GM12872 (cell line): ENCODE data around the gene ECSCR.

Source experiments
- TF ChIP-seq, protein P1 (sequence below): IDR thresholded peaks from 3 replicates; pipeline ENCODE4 v1.5.1; 2011; ENCODE audit warnings: low read depth, mild to moderate bottlenecking, low read length, moderate library complexity; ENCODE audit not compliant: insufficient read depth

ECSCR gene

DNA sequence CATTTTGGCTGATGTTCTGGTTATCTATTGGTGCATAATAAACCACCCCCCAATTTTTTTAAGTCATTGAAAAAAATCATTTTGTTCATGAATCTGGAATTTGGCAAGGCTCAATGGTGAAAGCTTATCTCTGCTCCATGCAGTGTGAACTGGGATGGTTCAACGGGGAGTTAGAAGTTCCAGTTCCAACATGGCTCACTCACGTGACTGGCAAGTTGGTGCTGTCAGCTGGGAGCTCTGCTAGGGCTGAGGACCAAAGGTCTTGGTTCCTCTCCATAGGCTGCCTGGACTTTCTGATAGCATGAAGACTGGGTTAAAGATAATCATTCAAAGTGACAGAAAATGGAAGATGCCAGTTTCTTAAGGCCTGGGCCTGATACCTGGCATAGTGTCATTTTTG lies 55.6 kb downstream of the ECSCR start:
- TF ChIP-seq, protein P1, sequence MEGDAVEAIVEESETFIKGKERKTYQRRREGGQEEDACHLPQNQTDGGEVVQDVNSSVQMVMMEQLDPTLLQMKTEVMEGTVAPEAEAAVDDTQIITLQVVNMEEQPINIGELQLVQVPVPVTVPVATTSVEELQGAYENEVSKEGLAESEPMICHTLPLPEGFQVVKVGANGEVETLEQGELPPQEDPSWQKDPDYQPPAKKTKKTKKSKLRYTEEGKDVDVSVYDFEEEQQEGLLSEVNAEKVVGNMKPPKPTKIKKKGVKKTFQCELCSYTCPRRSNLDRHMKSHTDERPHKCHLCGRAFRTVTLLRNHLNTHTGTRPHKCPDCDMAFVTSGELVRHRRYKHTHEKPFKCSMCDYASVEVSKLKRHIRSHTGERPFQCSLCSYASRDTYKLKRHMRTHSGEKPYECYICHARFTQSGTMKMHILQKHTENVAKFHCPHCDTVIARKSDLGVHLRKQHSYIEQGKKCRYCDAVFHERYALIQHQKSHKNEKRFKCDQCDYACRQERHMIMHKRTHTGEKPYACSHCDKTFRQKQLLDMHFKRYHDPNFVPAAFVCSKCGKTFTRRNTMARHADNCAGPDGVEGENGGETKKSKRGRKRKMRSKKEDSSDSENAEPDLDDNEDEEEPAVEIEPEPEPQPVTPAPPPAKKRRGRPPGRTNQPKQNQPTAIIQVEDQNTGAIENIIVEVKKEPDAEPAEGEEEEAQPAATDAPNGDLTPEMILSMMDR: no peak

DNA sequence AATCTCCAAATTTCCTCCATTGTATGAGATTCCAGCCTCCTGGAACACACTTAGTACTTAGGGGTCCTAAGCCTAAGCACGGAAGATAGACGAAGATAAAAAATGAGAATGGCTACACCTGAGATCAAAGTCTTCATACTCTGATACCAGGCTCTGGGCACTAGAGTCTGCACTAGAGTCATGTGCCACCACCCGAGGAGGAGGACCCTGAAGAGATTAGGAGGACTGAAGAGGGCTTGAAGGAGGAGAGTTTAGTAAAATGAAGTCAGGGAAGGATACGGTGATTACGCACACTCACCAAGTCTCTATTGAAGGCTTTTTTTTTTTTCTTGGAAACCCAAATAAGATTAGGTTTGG lies 58.1 kb downstream of the ECSCR start:
- TF ChIP-seq, protein P1: no peak

DNA sequence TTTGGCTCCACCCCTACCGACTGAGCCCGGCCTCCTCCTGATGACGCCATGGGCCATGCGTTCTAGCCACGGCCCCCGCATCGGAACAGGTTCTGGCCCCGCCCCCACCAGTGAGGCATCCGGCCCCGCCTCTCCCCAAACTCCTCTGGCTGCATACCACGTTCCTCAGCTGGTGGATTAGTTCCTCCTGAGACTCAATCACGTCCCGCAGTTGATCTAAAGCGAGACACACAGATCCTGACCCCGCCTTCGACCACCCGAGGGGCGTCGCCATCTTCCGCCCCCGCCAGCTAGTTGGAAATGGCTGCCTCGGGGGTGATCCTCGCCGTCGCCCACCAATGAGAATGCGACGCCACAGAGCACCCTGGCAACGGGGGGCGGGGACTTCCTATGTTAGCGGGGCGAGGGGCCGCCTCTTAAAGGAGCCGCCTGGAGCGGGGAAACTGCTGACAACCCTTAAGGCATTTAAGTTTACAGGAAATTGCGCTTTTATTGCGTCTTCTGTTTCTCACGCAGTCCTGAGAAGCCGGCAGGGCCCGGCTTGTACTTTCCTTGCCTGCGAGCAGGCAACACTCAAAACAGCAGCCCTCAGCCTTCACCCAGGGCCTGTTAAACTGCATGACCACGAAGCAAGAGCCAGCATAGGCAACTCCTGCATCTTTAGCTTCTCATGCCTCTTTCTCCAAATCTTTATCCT lies 58.6 kb downstream of the ECSCR start, which contains the start of gene SPATA24:
Gene SPATA24 (minus strand): TSS at position 303 of the 697 bp plus-strand sequence. CDS start 29 bp downstream, at position 274.
- TF ChIP-seq, protein P1: no peak

DNA sequence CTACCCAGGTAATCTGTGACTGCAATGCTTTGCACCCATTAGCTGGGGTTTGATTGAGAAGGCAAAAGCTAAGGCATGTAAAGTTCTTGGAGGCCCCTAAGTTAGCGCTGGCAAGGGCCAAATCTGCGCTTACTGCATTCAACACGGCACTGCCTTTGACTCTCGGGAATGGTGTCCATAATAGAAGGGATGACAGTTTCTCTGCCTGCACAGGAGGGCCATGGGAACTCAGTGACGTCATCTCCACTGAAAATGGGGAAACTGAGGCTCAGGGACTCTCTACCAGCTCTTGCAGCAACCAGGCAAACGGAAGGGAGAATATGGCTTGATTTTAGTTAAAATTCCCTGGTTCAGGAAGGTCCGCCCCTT lies 59.1 kb downstream of the ECSCR start:
- TF ChIP-seq, protein P1: no peak

DNA sequence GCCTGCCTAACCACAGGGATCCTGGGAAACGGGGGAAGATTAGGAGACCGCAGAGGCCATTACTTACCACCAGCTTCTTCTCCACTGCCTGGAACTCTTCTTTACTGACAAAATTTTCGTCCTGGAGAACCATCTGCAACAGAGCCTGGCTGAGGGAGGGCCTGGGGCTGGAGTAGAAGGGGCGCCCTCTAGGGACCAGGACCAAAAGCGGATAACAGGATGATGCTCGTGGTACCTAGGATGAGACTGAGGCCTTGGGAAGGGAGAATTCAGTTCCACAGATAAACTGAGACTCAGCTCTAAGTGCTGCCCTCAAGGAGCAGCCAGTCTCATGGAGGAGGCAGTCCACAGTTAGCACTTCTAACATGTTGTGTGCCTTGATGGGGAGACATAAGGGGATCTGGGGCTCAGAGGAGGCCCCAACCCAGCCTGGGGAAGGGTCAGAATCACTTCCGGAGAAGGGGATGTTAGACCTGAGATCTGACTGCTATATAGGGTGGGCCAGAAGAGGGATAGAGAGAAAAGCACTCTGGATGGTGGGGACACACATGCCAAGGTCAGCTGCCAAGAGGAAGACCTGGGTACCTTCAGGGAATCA lies 59.9 kb downstream of the ECSCR start:
- TF ChIP-seq, protein P1: peak; percentile 69

DNA sequence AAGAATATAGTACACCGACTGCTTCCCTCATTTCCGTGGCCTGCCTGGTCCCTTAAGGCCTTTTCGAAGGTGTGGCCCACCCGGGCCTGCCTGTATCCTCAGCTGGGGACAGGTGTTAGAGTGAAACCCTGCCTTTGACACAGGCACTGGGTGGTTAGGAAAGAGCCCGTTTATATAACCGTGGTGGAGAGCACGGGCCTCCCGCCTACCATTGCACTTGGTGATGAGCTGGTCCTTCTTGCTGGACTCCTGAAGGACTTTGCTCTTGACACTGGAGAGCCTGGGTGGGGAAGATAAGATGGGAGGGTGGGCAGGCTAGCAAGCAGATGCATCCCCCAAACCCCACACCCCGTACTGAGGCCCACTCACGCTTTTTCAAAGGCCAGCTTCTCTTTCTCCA lies 61.0 kb downstream of the ECSCR start:
- TF ChIP-seq, protein P1: no peak

DNA sequence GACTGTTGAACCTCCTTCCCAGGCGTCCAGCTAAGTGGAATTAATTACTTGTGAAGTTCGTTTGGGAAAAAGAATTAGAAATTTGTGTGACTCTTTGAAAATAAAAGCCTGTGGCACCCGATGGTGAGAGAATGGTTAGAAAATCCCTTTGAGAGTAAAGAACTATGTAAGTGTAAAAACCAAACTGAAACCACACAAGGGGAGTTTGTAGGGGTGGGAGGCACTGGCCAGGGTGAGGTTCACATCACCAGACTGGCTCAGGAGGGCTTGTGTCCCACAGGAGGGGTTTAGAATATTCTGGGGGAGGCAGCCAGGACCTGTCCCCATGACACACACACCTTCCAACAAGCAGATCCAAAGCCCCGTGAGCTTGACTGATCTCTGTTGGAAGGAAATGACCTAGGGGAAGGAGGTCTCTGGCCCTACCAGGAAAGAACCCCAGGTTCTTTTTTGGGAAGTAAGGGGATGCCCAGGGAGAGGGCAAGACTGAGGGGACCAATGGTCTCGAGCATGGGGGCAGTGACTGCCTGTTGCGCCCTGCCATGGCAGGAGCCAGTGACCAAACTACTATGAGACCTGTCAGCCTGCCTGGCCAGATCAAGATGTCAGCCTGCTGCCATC lies 62.9 kb downstream of the ECSCR start:
- TF ChIP-seq, protein P1: no peak
